GM23248 (cell line): ENCODE results near the gene AGO3. TPM values are rescaled to one million over a fixed set of nuclear protein-coding genes. Genes with fewer than 3 reads are reported as not detected.

Source experiments
- DNase-seq: peaks from one replicate; pipeline ENCODE4 v3.0.0-alpha.2; 2015
- H2AFZ ChIP-seq: fragments of 200-600 bp; sonication (generic); 2 replicates; pipeline ENCODE4 v1.6.1; 2016; ENCODE audit warnings: antibody characterized with exemption
- H3F3A ChIP-seq: fragments of 200-600 bp; sonication (generic); 2 replicates; pipeline ENCODE4 v1.6.1; 2016; ENCODE audit warnings: mild to moderate bottlenecking, antibody characterized with exemption, mixed run types; ENCODE audit not compliant: insufficient read depth
- H3K27ac ChIP-seq: fragments of 200-600 bp; sonication (generic); 2 replicates; pipeline ENCODE4 v1.5.1; 2016; ENCODE audit warnings: mild to moderate bottlenecking
- H3K27me3 ChIP-seq: fragments of 200-600 bp; sonication (generic); replicated peaks from 2 replicates; pipeline ENCODE4 v1.6.1; 2016; ENCODE audit warnings: mild to moderate bottlenecking; ENCODE audit not compliant: insufficient read depth
- H3K36me3 ChIP-seq: fragments of 200-600 bp; sonication (generic); 2 replicates; pipeline ENCODE4 v1.6.1; 2016; ENCODE audit warnings: low read depth, mild to moderate bottlenecking
- H3K4me1 ChIP-seq: fragments of 200-600 bp; sonication (generic); 2 replicates; pipeline ENCODE4 v1.6.1; 2016; ENCODE audit warnings: mild to moderate bottlenecking; ENCODE audit not compliant: insufficient read depth
- H3K4me2 ChIP-seq: fragments of 200-600 bp; sonication (generic); one replicate; pipeline ENCODE4 v1.6.1; 2016; ENCODE audit warnings: mild to moderate bottlenecking; ENCODE audit not compliant: unreplicated experiment
- H3K4me3 ChIP-seq: fragments of 200-600 bp; sonication (generic); 2 replicates; pipeline ENCODE4 v1.5.1; 2016; ENCODE audit warnings: mild to moderate bottlenecking
- H3K79me2 ChIP-seq: fragments of 200-600 bp; sonication (generic); 2 replicates; pipeline ENCODE4 v1.6.1; 2016; ENCODE audit warnings: mild to moderate bottlenecking; ENCODE audit not compliant: insufficient read depth
- H3K9ac ChIP-seq: fragments of 200-600 bp; sonication (generic); 2 replicates; pipeline ENCODE4 v1.6.1; 2016; ENCODE audit warnings: mild to moderate bottlenecking
- H3K9me2 ChIP-seq: fragments of 200-600 bp; sonication (generic); 2 replicates; pipeline ENCODE4 v1.6.1; 2016; ENCODE audit warnings: mixed run types, mild to moderate bottlenecking, moderate library complexity; ENCODE audit not compliant: insufficient read depth
- H3K9me3 ChIP-seq: fragments of 200-600 bp; sonication (generic); one replicate; pipeline ENCODE4 v1.6.1; 2017; ENCODE audit warnings: low read depth
- H4K20me1 ChIP-seq: fragments of 200-600 bp; sonication (generic); 2 replicates; pipeline ENCODE4 v1.6.0; 2016; ENCODE audit not compliant: insufficient read depth
- EZH2 ChIP-seq: fragments of 200-600 bp; sonication (generic); IDR thresholded peaks from 2 replicates; pipeline ENCODE4 v1.6.1; 2018; ENCODE audit warnings: antibody characterized with exemption, mild to moderate bottlenecking; ENCODE audit not compliant: insufficient read depth, poor library complexity, severe bottlenecking
- EZH2phosphoT487 ChIP-seq: fragments of 200-600 bp; sonication (generic); IDR thresholded peaks from 2 replicates; pipeline ENCODE4 v1.6.1; 2018; ENCODE audit warnings: antibody characterized with exemption, moderate library complexity, mild to moderate bottlenecking, low read depth; ENCODE audit not compliant: insufficient read depth
- WGBS, 2 experiments: methylation state at CpG; one replicate each; pipeline ENCODE4 v1.1.6; 2015 to 2017; ENCODE audit warnings: low lambda C conversion rate in 2 of 2, low coverage in 1 of 2; ENCODE audit errors: missing lambda C conversion rate in 2 of 2; 5-methylcytosine and 5-hydroxymethylcytosine counted together
- in situ Hi-C: fragments of 300-500 bp; cut with MboI; formaldehyde crosslinking; loops from 2 replicates; pipeline ENCODE4 v1.15.0; 2020
- polyA plus RNA-seq: library from polyadenylated mRNA; unstranded; fragments of >200 nt; fragmentation: Nextera tagmentation; extraction: Ambion mirVana; gene quantifications from 2 replicates; pipeline ENCODE4 v1.2.1, GENCODE V29; 2016
- total RNA-seq: library from RNA; depleted of rRNA; stranded (reverse); fragments of >200 nt; shearing (Covaris generic); gene quantifications from 2 replicates; pipeline ENCODE4 v1.2.3, GENCODE V29; 2014; rRNA removed

The AGO3 gene
- total RNA-seq (7.9 and 26.7 TPM in 2 replicates), polyA plus RNA-seq (14.2 and 14.8 TPM in 2 replicates)

DNA sequence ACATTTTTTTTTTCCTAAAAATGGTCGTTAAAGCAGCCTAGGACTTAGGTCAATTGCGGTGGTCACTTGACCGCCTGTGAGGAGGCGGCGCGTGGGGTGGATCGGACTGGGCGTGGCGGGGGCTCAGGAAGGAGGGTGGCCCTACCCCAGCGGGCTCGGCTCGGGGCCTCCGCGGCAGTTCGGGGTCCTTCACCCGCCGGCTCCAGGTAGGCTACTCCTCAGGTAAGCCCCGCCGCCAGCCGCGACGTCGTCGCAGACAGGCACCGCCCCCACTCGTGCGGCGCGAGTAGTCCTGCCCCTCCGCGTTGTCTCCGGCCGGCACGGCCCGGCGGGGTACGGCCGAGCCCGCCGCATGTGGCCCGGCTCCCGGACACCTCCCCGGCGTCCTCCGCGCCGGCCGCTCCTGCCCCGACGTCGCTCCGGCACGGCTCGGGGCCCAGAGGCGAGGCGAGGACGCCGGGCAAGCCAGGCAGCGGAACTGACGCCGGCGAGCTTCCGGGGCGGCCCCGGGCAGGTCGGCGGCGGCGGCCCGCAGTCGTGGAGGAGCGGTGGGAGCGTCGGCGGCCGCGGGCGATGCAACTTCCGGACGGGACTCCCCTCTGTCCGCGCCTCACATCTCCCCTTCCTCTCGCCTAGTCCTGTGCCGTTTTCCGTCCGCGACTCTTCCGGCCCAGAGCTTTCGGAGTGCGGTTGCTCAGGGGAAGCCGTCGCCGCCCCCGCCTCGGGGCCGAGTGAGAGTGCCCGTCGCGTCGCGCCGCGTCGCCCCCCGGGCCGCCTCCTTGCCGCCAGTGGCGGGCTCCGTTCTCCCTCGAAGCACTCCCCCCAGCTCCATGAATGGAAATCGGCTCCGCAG is at the start of gene AGO3:
Gene AGO3, plus strand, starts transcription at position 513 of the 853 bp plus-strand sequence. Its CDS starts 322 bp downstream, at position 835.
- H3K27ac ChIP-seq = peak within 1 kb of the TSS; percentile 89
- peak; percentile 92 for DNase-seq
- no peaks in the 10 kb centered on the region for H4K20me1 ChIP-seq
- no peaks in the 10 kb centered on the region for H3K27me3 ChIP-seq
- no peaks in the 10 kb centered on the region for H3K9me3 ChIP-seq
- H3K36me3 ChIP-seq = no peaks in the 10 kb centered on the region
- WGBS, 2 experiments = 0 to 2% methylated on average over 24 to 74 of the region's 112 CpGs
- peak within 1 kb of the TSS; percentile 81 for H2AFZ ChIP-seq
- peak within 1 kb of the TSS; percentile 89 for H3K9ac ChIP-seq
- H3K4me3 ChIP-seq = peak within 1 kb of the TSS; percentile 88
- H3K9me2 ChIP-seq = no peaks in the 10 kb centered on the region
- peaks cover 56% of the 10 kb centered on the region for H3K79me2 ChIP-seq
- H3K4me2 ChIP-seq = peak within 1 kb of the TSS; percentile 86
- no peaks in the 10 kb centered on the region; the same call in 1 of the 2 replicates for H3F3A ChIP-seq
- TF ChIP-seq EZH2phosphoT487 (no peak), EZH2 (no peak)
- in situ Hi-C loops = no loop called here
- peaks cover 24% of the 10 kb centered on the region for H3K4me1 ChIP-seq

- H3K27ac ChIP-seq = no peak overlapping the region
- WGBS, 2 experiments = 48 to 61% methylated on average over 4 of the region's 4 CpGs
- H3K4me2 ChIP-seq = no peak overlapping the region
- peaks cover 22% of the 10 kb centered on the region for H3K79me2 ChIP-seq
- H3K9me2 ChIP-seq = no peaks in the 10 kb centered on the region
- H3K9me3 ChIP-seq = no peaks in the 10 kb centered on the region
- H3K27me3 ChIP-seq = no peaks in the 10 kb centered on the region
- no peak overlapping the region for H2AFZ ChIP-seq
- no peaks in the 10 kb centered on the region for H3K36me3 ChIP-seq
- H3K9ac ChIP-seq = no peak overlapping the region
- TF ChIP-seq EZH2 (no peak), EZH2phosphoT487 (no peak)
- H4K20me1 ChIP-seq = no peaks in the 10 kb centered on the region
- H3K4me1 ChIP-seq = no peaks in the 10 kb centered on the region
- in situ Hi-C loops = no loop called here
- H3F3A ChIP-seq = no peaks in the 10 kb centered on the region
- H3K4me3 ChIP-seq = no peak overlapping the region
- peak; percentile 24 for DNase-seq
These were observed 49.0 kb upstream of the AGO3 start for GRCh38 chr1:35881850-35882273.

GRCh38 chr1:35882586-35882944 is 48.3 kb upstream of the AGO3 start:
- H3K4me2 ChIP-seq = no peak overlapping the region

DNA sequence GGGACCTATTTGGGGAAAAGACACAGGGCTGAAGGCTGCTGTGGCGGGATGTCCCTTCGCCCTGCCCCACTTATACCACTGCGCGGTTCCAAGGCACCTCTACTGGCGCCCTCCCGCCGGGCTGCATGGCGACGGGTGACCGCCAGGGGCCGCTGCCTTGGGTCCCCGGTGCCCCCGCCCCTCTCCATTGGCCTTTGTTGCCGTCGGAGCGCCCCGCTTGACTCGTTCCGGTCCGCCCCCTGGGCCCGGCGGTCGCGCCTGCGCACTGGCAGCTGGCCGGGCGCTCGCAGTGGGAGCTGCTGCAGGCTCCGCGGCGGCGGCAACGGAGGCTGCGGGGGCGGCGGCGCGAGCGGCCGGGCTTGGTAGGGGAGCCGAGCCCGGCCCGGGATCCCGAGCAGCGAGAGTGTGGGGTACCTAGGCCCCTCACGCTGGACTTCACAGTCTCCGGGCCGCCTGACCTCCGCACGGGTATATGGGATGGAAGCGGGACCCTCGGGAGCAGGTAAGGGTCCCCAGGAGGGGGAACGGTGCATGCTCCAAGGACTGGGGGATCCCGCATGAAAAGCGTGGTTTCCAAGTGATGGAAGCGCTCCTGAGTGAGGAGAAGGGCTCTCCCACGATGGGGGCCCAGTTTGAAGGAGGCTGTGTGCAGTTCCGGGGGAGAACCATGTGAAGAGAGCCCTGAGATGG is 47.8 kb upstream of the AGO3 start, which contains the start of gene AGO1:
Gene AGO1, plus strand, starts transcription at position 265 of the 690 bp plus-strand sequence. Its CDS starts 213 bp downstream, at position 478.
- H3K79me2 ChIP-seq = peaks cover 22% of the 10 kb centered on the region
- no peaks in the 10 kb centered on the region for H3F3A ChIP-seq
- in situ Hi-C loops = no loop called here
- TF ChIP-seq EZH2phosphoT487 (no peak), EZH2 (no peak)
- H3K27me3 ChIP-seq = no peaks in the 10 kb centered on the region
- H2AFZ ChIP-seq = peak within 1 kb of the TSS; percentile 95
- H3K4me2 ChIP-seq = peak within 1 kb of the TSS; percentile 87
- H3K9me3 ChIP-seq = no peaks in the 10 kb centered on the region
- no peaks in the 10 kb centered on the region for H3K36me3 ChIP-seq
- WGBS, 2 experiments = 1 to 2% methylated on average over 17 to 51 of the region's 58 CpGs
- H3K9ac ChIP-seq = peak within 1 kb of the TSS; percentile 91
- no peaks in the 10 kb centered on the region for H3K9me2 ChIP-seq
- H3K27ac ChIP-seq = 0 out of 2 replicates have a peak within 1 kb of the TSS, but pooled peaks have one; percentile 8
- no peaks in the 10 kb centered on the region for H3K4me1 ChIP-seq
- peak; percentile 97 for DNase-seq
- peak within 1 kb of the TSS; percentile 94 for H3K4me3 ChIP-seq
- no peaks in the 10 kb centered on the region for H4K20me1 ChIP-seq

More at GRCh38 chr1:35882586-35882944, 48.3 kb upstream of the AGO3 start:
- Histone ChIP-seq H2AFZ (peak overlapping the region; percentile 59), H3K79me2 (peaks cover 22% of the 10 kb centered on the region), H3K9me2 (no peaks in the 10 kb centered on the region), H3K36me3 (no peaks in the 10 kb centered on the region), H3K9me3 (no peaks in the 10 kb centered on the region), H3K27me3 (no peaks in the 10 kb centered on the region), H4K20me1 (no peaks in the 10 kb centered on the region), H3K4me3 (peak overlapping the region; percentile 38; the same call in 1 of the 2 replicates), H3F3A (no peaks in the 10 kb centered on the region), H3K27ac (no peak overlapping the region), H3K4me1 (no peaks in the 10 kb centered on the region), H3K9ac (no peak overlapping the region)
- no peak for DNase-seq
- no peak for TF ChIP-seq EZH2phosphoT487
- no peak for TF ChIP-seq EZH2
- 45 to 46% methylated on average over 16 of the region's 16 CpGs for WGBS, 2 experiments
- in situ Hi-C loops = no loop called here
